CD4-positive, alpha-beta T cell (primary cell): Measurements from ENCODE around the gene LRRC8E. TPM values are rescaled to one million over a fixed set of nuclear protein-coding genes. Genes with fewer than 3 reads are reported as not detected.

Experiments used
- ATAC-seq: fragments of 200-7000 bp; cut with Tn5 transposase; one replicate; pipeline ENCODE4 v1.10.0; 2022; ENCODE audit warnings: mild to moderate bottlenecking; ENCODE audit not compliant: poor library complexity
- CTCF ChIA-PET: fragments of 350-600 bp; sonication (Branson Sonifier 250); formaldehyde crosslinking; loops from one replicate; lab custom pipeline; 2021; ENCODE audit warnings: antibody characterized with exemption, inconsistent platforms; lab: Charles Lee
- POLR2A ChIA-PET: fragments of 350-600 bp; sonication (Branson Sonifier 250); formaldehyde crosslinking; loops from one replicate; lab custom pipeline; 2021; ENCODE audit warnings: antibody characterized with exemption, inconsistent platforms; lab: Charles Lee
- DNase-seq, 14 experiments: peaks; one replicate each; pipeline ENCODE4 v3.0.0-alpha.2; 2013 to 2020; ENCODE audit warnings: mixed read lengths in 2 of 14
- H3K27ac ChIP-seq, 2 donors: one replicate each; pipeline versions ENCODE4 v1.5.1 to v1.7.0; 2013; ENCODE audit warnings: low read length in 2 of 2, low read depth in 1 of 2, mild to moderate bottlenecking in 1 of 2
- H3K27me3 ChIP-seq, 2 experiments: 1 replicate in 1 of 2; 2 replicates in 1 of 2; pipeline versions ENCODE4 v1.6.1 to v1.7.0; 2013; ENCODE audit warnings: low read length in 2 of 2, control low read depth in 1 of 2, mild to moderate bottlenecking in 1 of 2, moderate library complexity in 1 of 2; ENCODE audit not compliant: insufficient read depth in 2 of 2, control insufficient read depth in 1 of 2
- H3K36me3 ChIP-seq: one replicate; pipeline ENCODE4 v1.6.1; 2013; ENCODE audit warnings: low read length, control low read depth; ENCODE audit not compliant: insufficient read depth
- H3K4me1 ChIP-seq: one replicate; pipeline ENCODE4 v1.6.1; 2013; ENCODE audit warnings: low read length, control low read depth; ENCODE audit not compliant: insufficient read depth
- H3K4me3 ChIP-seq: one replicate; pipeline ENCODE4 v1.5.1; 2013; ENCODE audit warnings: mild to moderate bottlenecking, low read length, moderate library complexity
- H3K9me3 ChIP-seq, 2 experiments: 1 replicate in 1 of 2; 2 replicates in 1 of 2; pipeline versions ENCODE4 v1.6.1 to v1.7.0; 2013; ENCODE audit warnings: low read length in 2 of 2, mild to moderate bottlenecking in 2 of 2, control low read depth in 1 of 2, moderate library complexity in 1 of 2; ENCODE audit not compliant: control insufficient read depth in 1 of 2, insufficient read depth in 1 of 2
- H3K27ac Mint-ChIP-seq: one replicate; pipeline ENCODE4 v1.8.0; 2020; ENCODE audit warnings: mixed read lengths
- H3K27me3 Mint-ChIP-seq: one replicate; pipeline ENCODE4 v1.8.0; 2021; ENCODE audit warnings: mixed read lengths
- H3K36me3 Mint-ChIP-seq: one replicate; pipeline ENCODE4 v1.8.0; 2021; ENCODE audit warnings: low read depth, mixed read lengths
- H3K4me1 Mint-ChIP-seq: one replicate; pipeline ENCODE4 v1.8.0; 2021; ENCODE audit warnings: low read depth, mixed read lengths
- H3K4me3 Mint-ChIP-seq: one replicate; pipeline ENCODE4 v1.8.0; 2020; ENCODE audit warnings: mild to moderate bottlenecking, mixed read lengths
- H3K9me3 Mint-ChIP-seq: one replicate; pipeline ENCODE4 v1.8.0; 2020; ENCODE audit warnings: mixed read lengths
- intact Hi-C, 2 experiments: fragments of 100-400 bp; cut with DNase I in 1 of 2; cut with micrococcal nuclease in 1 of 2; formaldehyde crosslinking; loops; one replicate each; pipeline versions ENCODE4 v1.15.1 to v1.9.0; 2023 to 2025; cut with DNase I, micrococcal nuclease
- total RNA-seq, 174 experiments: library from RNA in 2 of 174; stranded (reverse) in 2 of 174; gene quantifications; one replicate each; pipeline ENCODE4 v1.2.3 and lab custom pipeline; 2021 to 2026
- TF ChIP-seq, protein P1 (sequence below): fragments of 200-600 bp; IDR thresholded peaks from one replicate; pipeline ENCODE4 v1.8.0; 2022; ENCODE audit warnings: antibody characterized with exemption, mild to moderate bottlenecking

Gene LRRC8E
- total RNA-seq, 2 experiments from 2014 or later = not detected

DNA sequence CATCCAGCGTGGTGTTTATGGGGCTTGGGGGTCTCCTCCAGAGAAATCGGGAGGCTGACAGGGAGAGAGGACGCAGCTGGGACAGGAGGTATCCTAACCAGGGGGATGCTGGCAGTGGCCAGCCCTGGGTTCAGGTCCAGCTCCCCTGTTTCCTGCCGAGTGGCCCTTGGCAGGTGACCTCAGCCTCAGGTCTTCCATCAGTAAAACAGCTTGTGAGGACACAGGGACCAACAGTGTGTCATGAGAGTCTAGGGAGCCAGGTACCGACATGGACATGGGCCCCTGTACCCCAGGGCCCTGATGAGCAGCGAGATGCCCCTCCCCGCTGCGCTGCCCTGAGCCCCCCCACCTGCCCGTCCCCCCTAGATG is 38.7 kb upstream of the LRRC8E start:
- TF ChIP-seq, protein P1, sequence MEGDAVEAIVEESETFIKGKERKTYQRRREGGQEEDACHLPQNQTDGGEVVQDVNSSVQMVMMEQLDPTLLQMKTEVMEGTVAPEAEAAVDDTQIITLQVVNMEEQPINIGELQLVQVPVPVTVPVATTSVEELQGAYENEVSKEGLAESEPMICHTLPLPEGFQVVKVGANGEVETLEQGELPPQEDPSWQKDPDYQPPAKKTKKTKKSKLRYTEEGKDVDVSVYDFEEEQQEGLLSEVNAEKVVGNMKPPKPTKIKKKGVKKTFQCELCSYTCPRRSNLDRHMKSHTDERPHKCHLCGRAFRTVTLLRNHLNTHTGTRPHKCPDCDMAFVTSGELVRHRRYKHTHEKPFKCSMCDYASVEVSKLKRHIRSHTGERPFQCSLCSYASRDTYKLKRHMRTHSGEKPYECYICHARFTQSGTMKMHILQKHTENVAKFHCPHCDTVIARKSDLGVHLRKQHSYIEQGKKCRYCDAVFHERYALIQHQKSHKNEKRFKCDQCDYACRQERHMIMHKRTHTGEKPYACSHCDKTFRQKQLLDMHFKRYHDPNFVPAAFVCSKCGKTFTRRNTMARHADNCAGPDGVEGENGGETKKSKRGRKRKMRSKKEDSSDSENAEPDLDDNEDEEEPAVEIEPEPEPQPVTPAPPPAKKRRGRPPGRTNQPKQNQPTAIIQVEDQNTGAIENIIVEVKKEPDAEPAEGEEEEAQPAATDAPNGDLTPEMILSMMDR = no peak
- H3K36me3 ChIP-seq = no peaks in the 10 kb centered on the region
- H3K27ac Mint-ChIP-seq = no peak overlapping the region
- no peaks in the 10 kb centered on the region for H3K27me3 ChIP-seq
- intact Hi-C loops = no loop called here
- ATAC-seq (no peak), DNase-seq (no peak)
- no peaks in the 10 kb centered on the region for H3K4me1 Mint-ChIP-seq
- H3K36me3 Mint-ChIP-seq = no peaks in the 10 kb centered on the region
- H3K4me3 ChIP-seq = no peak overlapping the region
- no peaks in the 10 kb centered on the region for H3K9me3 Mint-ChIP-seq
- no peaks in the 10 kb centered on the region for H3K9me3 ChIP-seq
- CTCF ChIA-PET = no interaction called here
- no peak overlapping the region for H3K27ac ChIP-seq
- no peak overlapping the region for H3K4me3 Mint-ChIP-seq
- H3K27me3 Mint-ChIP-seq = no peaks in the 10 kb centered on the region
- peaks cover 9% of the 10 kb centered on the region for H3K4me1 ChIP-seq
- POLR2A ChIA-PET = no interaction called here

DNA sequence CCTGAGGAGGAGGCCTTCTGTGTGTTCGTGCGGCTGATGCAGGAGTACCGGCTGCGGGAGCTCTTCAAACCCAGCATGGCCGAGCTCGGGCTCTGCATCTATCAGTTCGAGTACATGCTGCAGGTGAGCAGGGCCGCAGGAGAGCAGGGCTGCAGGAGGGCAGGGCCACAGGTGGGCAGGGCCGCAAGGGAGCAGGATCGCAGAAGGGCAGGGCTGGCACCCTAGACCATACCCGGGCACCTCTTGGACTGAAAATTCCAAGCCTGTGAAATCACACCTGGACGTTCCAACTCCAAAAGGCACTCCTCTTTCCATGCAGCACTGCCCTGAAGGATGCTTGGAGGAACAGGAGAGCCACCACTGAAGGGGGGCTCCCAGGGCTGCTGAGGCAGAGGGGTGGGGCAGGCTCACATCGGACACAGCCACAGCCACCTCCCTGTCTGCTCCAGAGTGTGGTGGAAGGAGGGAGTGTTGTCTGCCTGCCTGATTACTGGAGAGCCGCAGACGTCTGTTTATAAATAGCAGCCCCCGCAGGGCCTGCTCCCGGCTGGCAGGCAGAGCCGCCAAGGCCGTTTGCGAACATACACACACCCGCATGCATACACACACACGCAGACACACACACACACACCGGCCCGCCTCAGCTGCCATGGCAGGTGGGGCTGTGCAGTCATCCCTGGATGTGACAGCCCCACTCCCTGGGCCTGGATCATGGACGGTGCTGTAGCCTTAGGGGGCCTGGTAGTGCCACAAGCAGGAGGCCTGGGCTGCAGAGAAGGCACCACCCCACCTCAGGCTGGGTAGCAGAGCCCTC is 38.1 kb upstream of the LRRC8E start:
- Mint-ChIP-seq H3K4me1 (no peaks in the 10 kb centered on the region), H3K9me3 (no peaks in the 10 kb centered on the region), H3K4me3 (no peak overlapping the region), H3K27ac (no peak overlapping the region), H3K36me3 (no peaks in the 10 kb centered on the region), H3K27me3 (peaks cover 2% of the 10 kb centered on the region)
- Histone ChIP-seq H3K4me3 (no peak overlapping the region), H3K36me3 (no peaks in the 10 kb centered on the region), H3K9me3 (no peaks in the 10 kb centered on the region), H3K4me1 (peaks cover 9% of the 10 kb centered on the region), H3K27me3 (no peaks in the 10 kb centered on the region), H3K27ac (no peak overlapping the region)
- ChIA-PET POLR2A (no interaction called here), CTCF (no interaction called here)
- intact Hi-C loops = no loop called here
- DNase-seq (peak in 1 of 14 experiments; percentile 18), ATAC-seq (no peak)
- TF ChIP-seq, protein P1 = no peak

DNA sequence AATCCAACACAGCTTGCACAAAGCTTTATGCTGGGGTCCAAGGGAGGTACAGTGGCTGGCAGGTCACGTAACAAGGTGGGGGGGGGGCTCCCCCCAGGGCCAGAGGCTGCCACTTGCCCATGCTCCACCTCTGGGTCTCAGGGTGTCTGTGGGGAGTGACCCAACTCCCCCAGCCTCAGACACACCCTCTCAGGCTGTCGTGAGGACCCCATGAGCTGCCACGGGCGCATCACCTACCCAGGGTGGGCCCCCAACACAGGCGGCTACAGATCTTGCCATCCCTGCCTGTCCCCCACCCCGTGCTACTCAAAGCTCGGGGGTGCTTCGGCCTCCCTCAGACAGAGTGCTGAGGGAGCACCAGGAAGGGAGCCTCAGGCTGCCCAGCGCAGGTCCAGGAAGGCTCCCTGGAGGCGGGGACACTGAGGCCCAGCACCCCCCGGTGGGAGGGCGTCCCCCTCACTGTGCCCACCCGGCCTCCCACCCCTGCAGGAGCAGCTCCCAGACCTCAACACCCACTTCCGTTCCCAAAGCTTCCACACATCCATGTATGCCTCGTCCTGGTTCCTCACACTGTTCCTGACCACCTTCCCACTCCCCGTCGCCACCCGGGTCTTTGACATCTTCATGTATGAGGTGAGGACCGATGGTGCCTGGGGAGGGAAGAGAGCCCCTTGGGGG is 37.2 kb upstream of the LRRC8E start:
- CTCF ChIA-PET = no interaction called here
- H3K9me3 ChIP-seq = no peaks in the 10 kb centered on the region
- ATAC-seq = no peak
- H3K4me3 ChIP-seq = no peak overlapping the region
- H3K4me1 Mint-ChIP-seq = no peaks in the 10 kb centered on the region
- H3K4me3 Mint-ChIP-seq = no peak overlapping the region
- H3K27me3 Mint-ChIP-seq = peaks cover 3% of the 10 kb centered on the region
- no peak overlapping the region for H3K27ac ChIP-seq
- H3K9me3 Mint-ChIP-seq = no peaks in the 10 kb centered on the region
- H3K27me3 ChIP-seq = peaks cover 0 to 2% of the 10 kb centered on the region in 2 experiments
- no peaks in the 10 kb centered on the region for H3K36me3 ChIP-seq
- H3K4me1 ChIP-seq = peaks cover 9% of the 10 kb centered on the region
- POLR2A ChIA-PET = no interaction called here
- H3K27ac Mint-ChIP-seq = no peak overlapping the region
- peak in 1 of 14 experiments; percentile 25 for DNase-seq
- intact Hi-C loops = no loop called here
- TF ChIP-seq, protein P1 = no peak
- H3K36me3 Mint-ChIP-seq = no peaks in the 10 kb centered on the region
